ENCODE data around the gene TBL1X. TPM values are rescaled to one million over a fixed set of nuclear protein-coding genes. Genes with fewer than 3 reads are reported as not detected.
A peak's percentile ranks its signal among the peaks of the same experiment; 100 is the strongest.
"Not testable (repeated sequence)": the region's sequence is repeated elsewhere in the genome, so short reads cannot be mapped to it uniquely, and the experiment has no call there.

TBL1X gene
- total RNA-seq, 2 experiments from 2014 or later = 20.7 to 21.6 TPM

DNA sequence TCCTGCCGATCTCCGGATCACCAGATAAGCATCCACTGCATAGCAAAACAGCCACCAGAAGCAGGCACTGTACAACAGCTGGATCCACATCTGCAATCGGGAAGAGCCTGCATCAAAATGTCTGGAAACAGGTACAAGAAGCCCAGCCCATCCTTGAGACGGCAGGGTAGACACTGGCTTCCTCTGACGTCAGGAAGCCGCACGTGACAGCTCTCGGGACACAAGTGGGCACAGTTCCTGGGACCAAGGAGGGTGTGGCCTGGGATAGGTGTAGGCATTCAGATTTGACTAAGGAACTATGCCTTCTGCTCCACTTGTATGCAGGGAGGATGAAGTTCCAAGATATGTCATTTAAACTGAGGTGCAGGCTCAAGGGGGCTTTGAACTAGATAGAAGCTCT, 294.5 kb downstream of the TBL1X start:
- Mint-ChIP-seq H3K36me3 (ENCODE audit: low read depth) (no peaks in the 10 kb centered on the region), H3K27ac (no peak overlapping the region), H3K27me3 (ENCODE audit: low read depth) (peaks cover 2% of the 10 kb centered on the region), H3K4me1 (ENCODE audit: low read depth) (no peaks in the 10 kb centered on the region), H3K4me3 (no peak overlapping the region), H3K9me3 (no peaks in the 10 kb centered on the region)
- DNase-seq = no peak
- intact Hi-C loops (cut with micrococcal nuclease) = no loop called here
- CTCF ChIA-PET = no interaction called here

DNA sequence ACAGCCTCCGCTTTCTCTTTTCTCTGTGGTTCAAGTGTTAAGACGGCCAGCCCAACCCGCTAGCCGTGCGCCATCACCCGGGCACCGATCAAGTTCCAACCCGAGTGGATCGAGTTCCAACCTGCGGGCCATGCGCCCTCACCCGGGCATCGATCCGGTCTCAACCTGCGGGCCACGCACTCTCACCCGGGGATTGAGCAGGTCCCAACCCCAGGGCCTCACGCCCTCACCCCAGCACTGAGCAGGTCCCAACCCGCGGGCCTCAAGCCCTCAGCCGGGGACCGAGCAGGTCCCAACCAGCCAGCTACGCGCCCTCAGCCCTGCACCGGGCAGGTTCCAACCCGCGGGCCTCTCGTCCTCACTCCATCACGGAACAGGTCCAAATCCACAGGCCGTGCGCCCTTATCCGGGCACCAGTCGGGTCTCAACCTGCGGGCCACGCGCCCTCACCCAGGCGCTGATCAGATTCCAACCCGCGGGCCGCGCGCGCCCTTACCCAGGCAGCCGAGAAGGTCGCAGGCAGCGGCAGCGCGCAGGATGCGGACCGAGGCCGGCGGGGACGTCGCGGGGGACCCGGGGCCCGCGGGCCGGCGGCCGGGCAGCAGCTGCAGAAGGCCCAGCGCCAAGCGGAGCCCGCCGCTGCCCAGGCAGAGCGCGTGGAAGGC, 300.3 kb downstream of the TBL1X start:
- H3K4me1 Mint-ChIP-seq (ENCODE audit: low read depth) = no peaks in the 10 kb centered on the region
- CTCF ChIA-PET = no interaction called here
- DNase-seq = no peak
- H3K4me3 Mint-ChIP-seq = no peak overlapping the region
- H3K27ac Mint-ChIP-seq = no peak overlapping the region
- intact Hi-C loops (cut with micrococcal nuclease) = no loop called here
- H3K9me3 Mint-ChIP-seq = no peaks in the 10 kb centered on the region
- no peaks in the 10 kb centered on the region for H3K36me3 Mint-ChIP-seq (ENCODE audit: low read depth)
- H3K27me3 Mint-ChIP-seq (ENCODE audit: low read depth) = peaks cover 14% of the 10 kb centered on the region

DNA sequence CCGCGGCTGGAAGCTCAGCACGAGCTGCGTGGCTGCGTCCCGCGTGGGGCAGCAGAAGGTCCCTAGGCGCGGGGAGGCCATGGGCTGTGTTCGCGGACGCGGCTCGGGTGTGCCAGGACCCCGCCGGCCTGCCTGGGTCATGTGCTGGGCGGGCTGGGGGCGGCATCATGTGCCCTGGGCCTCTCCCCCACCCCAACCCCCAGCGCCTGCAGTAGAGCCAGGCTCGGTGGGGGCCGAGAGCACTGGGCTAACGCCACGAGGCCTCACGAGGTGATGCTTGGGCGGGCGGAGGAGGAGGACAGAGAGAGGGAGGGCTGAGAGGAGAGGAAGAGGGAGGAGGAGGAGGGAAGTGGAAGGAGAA, 300.9 kb downstream of the TBL1X start, which contains the start of gene GPR143:
Gene GPR143 (minus strand): TSS at position 111 of the 361 bp plus-strand sequence. CDS start 30 bp downstream, at position 81.
- Mint-ChIP-seq H3K27me3 (ENCODE audit: low read depth) (peaks cover 14% of the 10 kb centered on the region), H3K4me3 (no peak within 1 kb of the TSS), H3K36me3 (ENCODE audit: low read depth) (no peaks in the 10 kb centered on the region), H3K4me1 (ENCODE audit: low read depth) (no peaks in the 10 kb centered on the region), H3K27ac (no peak within 1 kb of the TSS), H3K9me3 (no peaks in the 10 kb centered on the region)
- CTCF ChIA-PET = no interaction called here
- DNase-seq = no peak
- intact Hi-C loops (cut with micrococcal nuclease) = no loop called here

DNA sequence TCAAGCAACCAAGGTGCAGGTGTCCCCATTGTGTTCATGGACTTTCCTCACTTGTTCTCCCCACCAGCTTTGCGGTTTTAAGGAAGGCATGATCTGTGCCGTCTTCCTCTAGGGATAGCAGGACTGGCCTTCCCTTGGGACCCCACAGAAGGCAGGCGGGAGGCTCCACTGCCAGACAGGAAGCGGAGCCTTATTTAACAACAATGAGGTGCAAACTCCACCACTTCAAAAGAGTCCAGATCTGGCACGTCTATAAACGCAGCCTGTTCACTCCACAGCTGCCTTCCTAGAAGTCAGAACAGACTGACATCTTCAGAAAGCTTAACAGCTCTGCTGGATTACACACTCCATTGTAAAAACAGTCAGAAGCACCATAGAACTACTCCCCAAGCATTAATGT, 302.5 kb downstream of the TBL1X start:
- no peak for DNase-seq
- Mint-ChIP-seq H3K4me3 (no peak overlapping the region), H3K9me3 (no peaks in the 10 kb centered on the region), H3K27me3 (ENCODE audit: low read depth) (peaks cover 14% of the 10 kb centered on the region), H3K36me3 (ENCODE audit: low read depth) (no peaks in the 10 kb centered on the region), H3K27ac (no peak overlapping the region), H3K4me1 (ENCODE audit: low read depth) (no peaks in the 10 kb centered on the region)
- CTCF ChIA-PET = interaction anchor here (0.7 kb wide), 1 partner anchor 16 kb away, joined by 3 read pairs; no protein-coding TSS in a partner anchor
- intact Hi-C loops (cut with micrococcal nuclease) = no loop called here

GRCh38 chrX:9768321-9768839, 303.5 kb downstream of the TBL1X start:
- peaks cover 14% of the 10 kb centered on the region for H3K27me3 Mint-ChIP-seq (ENCODE audit: low read depth)
- H3K27ac Mint-ChIP-seq = not testable (repeated sequence)

DNA sequence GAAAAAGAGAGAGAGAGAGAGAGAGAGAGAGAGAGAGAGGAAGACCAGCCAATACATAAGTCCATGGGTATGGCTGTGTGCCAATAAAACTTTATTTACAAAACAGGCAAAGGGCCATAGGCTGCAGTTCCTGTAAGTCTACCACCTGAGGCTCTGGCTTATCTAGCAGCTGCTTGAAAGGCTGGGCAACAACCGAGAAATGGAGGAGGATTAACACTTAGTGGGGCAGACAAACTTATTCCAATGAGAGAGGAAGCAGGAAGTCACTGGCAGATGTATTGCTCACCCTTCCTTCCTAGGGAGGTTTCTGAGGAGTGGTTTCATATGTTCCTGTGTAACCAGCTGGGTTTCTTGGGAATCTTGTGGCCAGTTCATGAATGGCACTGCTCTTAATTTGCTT, 305.5 kb downstream of the TBL1X start:
- Mint-ChIP-seq H3K9me3 (no peaks in the 10 kb centered on the region), H3K36me3 (ENCODE audit: low read depth) (no peaks in the 10 kb centered on the region), H3K4me3 (no peak overlapping the region), H3K27me3 (ENCODE audit: low read depth) (peaks cover 18% of the 10 kb centered on the region), H3K4me1 (ENCODE audit: low read depth) (no peaks in the 10 kb centered on the region), H3K27ac (no peak overlapping the region)
- intact Hi-C loops (cut with micrococcal nuclease) = no loop called here
- CTCF ChIA-PET = no interaction called here
- no peak for DNase-seq

More at GRCh38 chrX:9768321-9768839, 303.5 kb downstream of the TBL1X start:
- DNase-seq; CTCF ChIA-PET; H3K36me3 Mint-ChIP-seq (ENCODE audit: low read depth); H3K4me1 Mint-ChIP-seq (ENCODE audit: low read depth); H3K9me3 Mint-ChIP-seq; H3K4me3 Mint-ChIP-seq; intact Hi-C loops (cut with micrococcal nuclease): not testable (repeated sequence)

DNA sequence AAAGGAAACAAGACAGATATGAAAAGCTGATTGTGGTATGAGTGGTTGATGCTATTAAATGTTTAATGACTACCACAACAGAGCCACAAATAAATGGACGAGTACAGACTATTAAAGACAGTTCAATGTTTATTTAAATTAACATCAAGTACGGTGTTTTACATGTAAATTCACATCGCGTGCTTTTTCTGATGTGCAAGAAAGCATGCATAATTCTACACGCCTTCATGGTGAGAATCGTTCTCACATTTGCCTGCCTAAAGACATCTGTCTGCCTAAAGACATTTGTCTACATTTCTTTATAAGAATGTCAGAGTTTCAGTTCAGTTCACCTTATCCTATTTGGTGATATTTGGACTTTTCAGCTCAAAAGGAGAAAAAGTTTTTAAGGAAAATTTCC, 308.1 kb downstream of the TBL1X start:
- intact Hi-C loops (cut with micrococcal nuclease) = no loop called here
- no peaks in the 10 kb centered on the region for H3K9me3 Mint-ChIP-seq
- DNase-seq = no peak
- no peak overlapping the region for H3K4me3 Mint-ChIP-seq
- H3K4me1 Mint-ChIP-seq (ENCODE audit: low read depth) = no peaks in the 10 kb centered on the region
- H3K36me3 Mint-ChIP-seq (ENCODE audit: low read depth) = no peaks in the 10 kb centered on the region
- peaks cover 16% of the 10 kb centered on the region for H3K27me3 Mint-ChIP-seq (ENCODE audit: low read depth)
- CTCF ChIA-PET = no interaction called here
- no peak overlapping the region for H3K27ac Mint-ChIP-seq

GRCh38 chrX:9775930-9776329, 311.1 kb downstream of the TBL1X start:
- Mint-ChIP-seq H3K4me3 (no peak overlapping the region), H3K27me3 (ENCODE audit: low read depth) (peaks cover 14% of the 10 kb centered on the region), H3K36me3 (ENCODE audit: low read depth) (no peaks in the 10 kb centered on the region), H3K9me3 (no peaks in the 10 kb centered on the region), H3K27ac (no peak overlapping the region), H3K4me1 (ENCODE audit: low read depth) (no peaks in the 10 kb centered on the region)
- CTCF ChIA-PET = no interaction called here
- intact Hi-C loops (cut with micrococcal nuclease) = no loop called here
- no peak for DNase-seq

GRCh38 chrX:9781941-9782340, 317.1 kb downstream of the TBL1X start:
- H3K27ac Mint-ChIP-seq = no peak overlapping the region
- H3K36me3 Mint-ChIP-seq (ENCODE audit: low read depth) = no peaks in the 10 kb centered on the region
- no peak overlapping the region for H3K4me3 Mint-ChIP-seq
- DNase-seq = no peak
- intact Hi-C loops (cut with micrococcal nuclease) = no loop called here
- no peaks in the 10 kb centered on the region for H3K4me1 Mint-ChIP-seq (ENCODE audit: low read depth)
- no peaks in the 10 kb centered on the region for H3K9me3 Mint-ChIP-seq
- peaks cover 18% of the 10 kb centered on the region for H3K27me3 Mint-ChIP-seq (ENCODE audit: low read depth)
- CTCF ChIA-PET = no interaction called here

- no peaks in the 10 kb centered on the region for H3K9me3 Mint-ChIP-seq
- no peaks in the 10 kb centered on the region for H3K4me1 Mint-ChIP-seq (ENCODE audit: low read depth)
- H3K4me3 Mint-ChIP-seq = no peak overlapping the region
- CTCF ChIA-PET = no interaction called here
- DNase-seq = no peak
- H3K36me3 Mint-ChIP-seq (ENCODE audit: low read depth) = no peaks in the 10 kb centered on the region
- no peak overlapping the region for H3K27ac Mint-ChIP-seq
- peaks cover 34% of the 10 kb centered on the region for H3K27me3 Mint-ChIP-seq (ENCODE audit: low read depth)
- intact Hi-C loops (cut with micrococcal nuclease) = no loop called here
These were observed 319.5 kb downstream of the TBL1X start for GRCh38 chrX:9784332-9784731.

GRCh38 chrX:9785254-9785943, 320.5 kb downstream of the TBL1X start:
- Mint-ChIP-seq H3K27ac (no peak overlapping the region), H3K4me3 (no peak overlapping the region), H3K9me3 (no peaks in the 10 kb centered on the region), H3K27me3 (ENCODE audit: low read depth) (peaks cover 34% of the 10 kb centered on the region), H3K4me1 (ENCODE audit: low read depth) (no peaks in the 10 kb centered on the region), H3K36me3 (ENCODE audit: low read depth) (no peaks in the 10 kb centered on the region)
- intact Hi-C loops (cut with micrococcal nuclease) = no loop called here
- CTCF ChIA-PET = no interaction called here
- no peak for DNase-seq

- H3K4me1 Mint-ChIP-seq (ENCODE audit: low read depth) = no peaks in the 10 kb centered on the region
- H3K9me3 Mint-ChIP-seq = no peaks in the 10 kb centered on the region
- peaks cover 34% of the 10 kb centered on the region for H3K27me3 Mint-ChIP-seq (ENCODE audit: low read depth)
- intact Hi-C loops (cut with micrococcal nuclease) = no loop called here
- H3K27ac Mint-ChIP-seq = no peak within 1 kb of the TSS
- H3K4me3 Mint-ChIP-seq = peak within 1 kb of the TSS; percentile 46
- CTCF ChIA-PET = no interaction called here
- DNase-seq = no peak
- no peaks in the 10 kb centered on the region for H3K36me3 Mint-ChIP-seq (ENCODE audit: low read depth)
These were observed 321.3 kb downstream of the TBL1X start, which contains the start of gene SHROOM2 for GRCh38 chrX:9785944-9786797. SHROOM2 (plus strand) TSS chrX:9786429; CDS start chrX:9786546, 117 bp downstream.

All from activated naive CD4-positive, alpha-beta T cell treated with anti-CD3 and anti-CD28 coated beads for 36 hours (primary cell).